ENCODE results near the gene ATOSA. TPM values are rescaled to one million over a fixed set of nuclear protein-coding genes. Genes with fewer than 3 reads are reported as not detected.

ATOSA gene
- total and polyA plus RNA-seq, 2 of the 8 experiments (the other 6 are each of a cell fraction or from before 2014, with no cell fraction given) = 4.6 to 7.9 TPM

DNA sequence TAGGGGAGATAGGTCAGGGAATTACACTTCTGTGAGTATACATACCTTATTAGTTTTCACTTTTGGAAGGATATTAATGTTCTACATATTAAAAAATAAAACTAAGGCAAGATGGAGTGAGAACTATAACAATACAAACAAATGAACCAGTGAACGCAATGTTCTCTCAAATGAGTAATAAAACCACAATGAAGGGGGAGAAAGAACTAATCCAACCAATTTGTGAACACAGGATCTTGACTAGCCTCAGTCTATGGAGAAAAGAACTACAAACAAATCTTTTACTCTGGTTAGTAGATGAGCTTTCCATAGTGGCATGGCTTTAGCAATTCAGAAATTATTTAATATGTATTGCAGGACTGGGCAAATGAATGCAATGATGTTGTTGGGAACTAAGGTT, 26.9 kb upstream of the ATOSA start:
- Histone ChIP-seq H2BK120ac (replicated peaks; ENCODE audit: low read depth, low read length) (no peak overlapping the region), H4K5ac (ENCODE audit: insufficient read length, low read depth, low read length) (no peak overlapping the region), H3K36me3 (ENCODE audit: control insufficient read depth in 2 of 4, insufficient read depth in 4 of 4, low read length in 3 of 4) (no peaks in the 10 kb centered on the region), H3K18ac (ENCODE audit: extremely low read depth, low read length) (no peak overlapping the region), H3K4me1 (replicated peaks in 1 of 4; ENCODE audit: control insufficient read depth in 3 of 4, insufficient read depth in 4 of 4, low read length in 3 of 4) (peaks cover 0 to 8% (median 3%) of the 10 kb centered on the region in 4 experiments; a peak in 4 of 7 replicates), H2BK12ac (ENCODE audit: low read depth, low read length) (no peak overlapping the region), H4K8ac (ENCODE audit: extremely low read depth, insufficient read depth, low read length) (no peak overlapping the region), H2AFZ (ENCODE audit: low read length) (no peak overlapping the region), H3K14ac (ENCODE audit: insufficient read length) (no peak overlapping the region), H3K27ac (ENCODE audit: low read depth, low read length) (no peak overlapping the region), H3K9ac (replicated peaks in 1 of 4; ENCODE audit: extremely low read depth in 1 of 4, low read depth in 3 of 4, low read length in 3 of 4) (no peak overlapping the region), H2BK20ac (ENCODE audit: low read length) (no peak overlapping the region), H3K9me3 (ENCODE audit: insufficient read depth in 2 of 2, low read depth in 1 of 2, low read length in 1 of 2) (no peaks in the 10 kb centered on the region), H3K27me3 (replicated peaks in 1 of 4; ENCODE audit: control insufficient read depth in 3 of 4, extremely low read depth in 1 of 4, insufficient read depth in 3 of 4, low read length in 3 of 4) (no peaks in the 10 kb centered on the region), H4K91ac (replicated peaks; ENCODE audit: insufficient read length, low read length) (no peak overlapping the region), H3K4ac (replicated peaks; ENCODE audit: insufficient read length, low read depth, low read length) (no peak overlapping the region), H3K79me1 (ENCODE audit: low read depth, low read length) (no peaks in the 10 kb centered on the region), H3K23ac (ENCODE audit: insufficient read length) (no peak overlapping the region), H3K4me2 (ENCODE audit: insufficient read depth in 1 of 2, low read depth in 2 of 2, low read length in 2 of 2) (no peak overlapping the region), H3K23me2 (ENCODE audit: low read depth, low read length) (peaks cover 2% of the 10 kb centered on the region; the same call in 1 of the 2 replicates), H2AK5ac (ENCODE audit: low read depth, low read length) (no peak overlapping the region), H3K4me3 (ENCODE audit: extremely low read depth in 1 of 4, insufficient read depth in 2 of 4, low read depth in 3 of 4, low read length in 4 of 4) (no peak overlapping the region), H3K79me2 (ENCODE audit: control insufficient read depth in 1 of 2, insufficient read depth in 2 of 2, low read length in 2 of 2) (no peaks in the 10 kb centered on the region), H4K20me1 (replicated peaks in 1 of 2; ENCODE audit: control insufficient read depth in 1 of 2, insufficient read depth in 2 of 2, low read length in 2 of 2) (no peaks in the 10 kb centered on the region), H3K56ac (replicated peaks; ENCODE audit: insufficient read length, low read depth, low read length) (no peak overlapping the region), H2BK15ac (ENCODE audit: low read length) (no peak overlapping the region), H2BK5ac (ENCODE audit: low read depth, low read length) (no peak overlapping the region)
- CTCF ChIA-PET (ENCODE audit: partially characterized antibody) = no interaction called here
- POLR2A ChIA-PET (ENCODE audit: partially characterized antibody) = no interaction called here
- WGBS, 2 experiments (ENCODE audit: extremely low coverage in 1 of 2, insufficient coverage in 1 of 2, insufficient read length in 1 of 2, insufficient replicate concordance in 2 of 2, low coverage in 1 of 2, low lambda C conversion rate in 2 of 2, missing lambda C conversion rate in 1 of 2) = 95% methylated on average over 1 of the region's 1 CpG; no CpG with 5 or more reads in 1 of the 2 experiments
- FAIRE-seq = no peak
- no peak for DNase-seq (ENCODE audit: low read depth in 1 of 2, low spot score in 2 of 2)
- no peak for TF ChIP-seq RAD21 (IDR thresholded peaks at IDR 0.05 in 1 of 2, conservative IDR thresholded peaks at IDR 0.05 in 1 of 2; ENCODE audit: low read depth in 2 of 2, low read length in 2 of 2)
- TF ChIP-seq RBBP5 (IDR thresholded peaks at IDR 0.05; ENCODE audit: borderline replicate concordance, low read depth, low read length) = no peak
- no peak for TF ChIP-seq CHD1 (IDR thresholded peaks at IDR 0.05; ENCODE audit: low read depth, low read length)
- no peak for TF ChIP-seq PHF8 (conservative IDR thresholded peaks at IDR 0.05; ENCODE audit: low read depth, low read length)
- TF ChIP-seq SRF (IDR thresholded peaks at IDR 0.05; ENCODE audit: low read depth, low read length) = no peak
- no peak for TF ChIP-seq SIRT6 (IDR thresholded peaks at IDR 0.05; ENCODE audit: low read length)
- TF ChIP-seq TAF7 (optimal IDR thresholded peaks at IDR 0.05; ENCODE audit: borderline replicate concordance, low read depth, low read length) = no peak
- no peak for TF ChIP-seq SP4 (IDR thresholded peaks at IDR 0.05; ENCODE audit: low read length)
- no peak for TF ChIP-seq GTF2F1 (IDR thresholded peaks at IDR 0.05; ENCODE audit: borderline replicate concordance, low read depth, low read length)
- TF ChIP-seq, protein P1, sequence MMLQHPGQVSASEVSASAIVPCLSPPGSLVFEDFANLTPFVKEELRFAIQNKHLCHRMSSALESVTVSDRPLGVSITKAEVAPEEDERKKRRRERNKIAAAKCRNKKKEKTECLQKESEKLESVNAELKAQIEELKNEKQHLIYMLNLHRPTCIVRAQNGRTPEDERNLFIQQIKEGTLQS (IDR thresholded peaks at IDR 0.05; ENCODE audit: insufficient read depth, low read depth, low read length) = no peak
- TF ChIP-seq YY1 (IDR thresholded peaks at IDR 0.05; ENCODE audit: low read depth, low read length) = no peak
- TF ChIP-seq TCF12 (IDR thresholded peaks at IDR 0.05; ENCODE audit: low read depth, low read length) = no peak
- TF ChIP-seq MAFK (IDR thresholded peaks at IDR 0.05; ENCODE audit: low read depth, low read length) = no peak

All from H1 (cell line).